ENCODE results near the gene GLI3. TPM values are rescaled to one million over a fixed set of nuclear protein-coding genes. Genes with fewer than 3 reads are reported as not detected.

The GLI3 gene
- total RNA-seq, 2 experiments from 2014 or later: 0.12 TPM; not detected in 1

DNA sequence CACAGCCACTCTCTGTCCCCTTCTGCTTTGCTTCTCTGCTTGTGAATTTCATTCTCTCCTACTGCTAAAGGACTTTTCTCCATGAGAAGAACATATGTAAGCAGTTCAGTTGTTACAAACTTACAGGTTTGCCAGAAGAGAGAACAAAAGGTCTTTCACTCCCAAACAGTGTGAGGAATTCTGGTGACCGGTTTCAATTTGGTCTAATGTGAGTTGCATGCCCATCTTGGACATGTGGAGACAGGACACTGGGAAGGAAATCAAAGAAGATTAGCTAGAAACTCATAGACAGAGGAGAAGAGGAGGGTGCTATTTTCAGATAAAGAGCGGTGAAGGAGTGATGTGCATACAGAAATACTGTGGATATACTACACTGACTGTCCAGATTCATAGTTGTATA, 324.6 kb downstream of the GLI3 start:
- H3K4me3 Mint-ChIP-seq: no peak overlapping the region
- CTCF ChIA-PET: interaction anchor here (1.1 kb wide), 1 partner anchor 28 kb away, joined by 5 read pairs; no protein-coding TSS in a partner anchor
- no peaks in the 10 kb centered on the region for H3K36me3 Mint-ChIP-seq (ENCODE audit: low read depth)
- no peaks in the 10 kb centered on the region for H3K4me1 Mint-ChIP-seq
- POLR2A ChIA-PET: no interaction called here
- H3K27ac Mint-ChIP-seq: no peak overlapping the region
- no peaks in the 10 kb centered on the region for H3K9me3 Mint-ChIP-seq
- DNase-seq: no peak
- H3K27me3 Mint-ChIP-seq: peaks cover 11% of the 10 kb centered on the region

- Mint-ChIP-seq H3K27ac (no peak overlapping the region), H3K36me3 (ENCODE audit: low read depth) (no peaks in the 10 kb centered on the region), H3K4me3 (no peak overlapping the region), H3K9me3 (no peaks in the 10 kb centered on the region), H3K4me1 (no peaks in the 10 kb centered on the region), H3K27me3 (peaks cover 11% of the 10 kb centered on the region)
- POLR2A ChIA-PET: no interaction called here
- CTCF ChIA-PET: no interaction called here
- DNase-seq: no peak
Measured at GRCh38 chr7:41911792-41912191, 325.2 kb downstream of the GLI3 start.
